ENCODE measurements around the gene CCDC137.
"Not testable (repeated sequence)": the region's sequence is repeated elsewhere in the genome, so short reads cannot be mapped to it uniquely, and the experiment has no call there.

Gene CCDC137

GRCh38 chr17:81666342-81667191 is at the start of gene CCDC137, which contains the start of gene OXLD1:
CCDC137 (plus strand) TSS chr17:81666737; CDS start chr17:81666767, 30 bp downstream.
OXLD1 (minus strand) TSS chr17:81666605; CDS start chr17:81666577, 28 bp downstream.
- DNase-seq (ENCODE audit: low read depth in 2 of 2), result peak; percentile 89 to 94

GRCh38 chr17:81616877-81617276 is 49.7 kb upstream of the CCDC137 start:
- DNase-seq (ENCODE audit: low read depth in 2 of 2), result no peak

GRCh38 chr17:81618307-81618706 is 48.2 kb upstream of the CCDC137 start:
- DNase-seq (ENCODE audit: low read depth in 2 of 2), result not testable (repeated sequence)

- DNase-seq (ENCODE audit: low read depth in 2 of 2), result no peak
These were observed 44.9 kb upstream of the CCDC137 start for GRCh38 chr17:81621494-81622130.

GRCh38 chr17:81630274-81630673 is 36.3 kb upstream of the CCDC137 start:
- DNase-seq (ENCODE audit: low read depth in 2 of 2), result no peak

GRCh38 chr17:81631482-81631881 is 35.1 kb upstream of the CCDC137 start:
- no peak for DNase-seq (ENCODE audit: low read depth in 2 of 2)

GRCh38 chr17:81635431-81635830 is 31.1 kb upstream of the CCDC137 start:
- no peak for DNase-seq (ENCODE audit: low read depth in 2 of 2)

GRCh38 chr17:81635973-81636504 is 30.5 kb upstream of the CCDC137 start:
- DNase-seq (ENCODE audit: low read depth in 2 of 2), result no peak

GRCh38 chr17:81636505-81637288 is 29.8 kb upstream of the CCDC137 start, which contains the start of the genes NPLOC4 and TSPAN10:
NPLOC4 (minus strand) TSS chr17:81637112; CDS start chr17:81636930, 182 bp downstream.
TSPAN10 (plus strand) TSS chr17:81637196; CDS start chr17:81642413, 5,217 bp downstream.
- peak; percentile 78 to 80 for DNase-seq (ENCODE audit: low read depth in 2 of 2)

GRCh38 chr17:81638683-81639082 is 27.9 kb upstream of the CCDC137 start:
- no peak for DNase-seq (ENCODE audit: low read depth in 2 of 2)

- DNase-seq (ENCODE audit: low read depth in 2 of 2), result no peak
These were observed 26.5 kb upstream of the CCDC137 start for GRCh38 chr17:81640011-81640410.

GRCh38 chr17:81641825-81642489 is 24.6 kb upstream of the CCDC137 start:
- DNase-seq (ENCODE audit: low read depth in 2 of 2), result no peak

- DNase-seq (ENCODE audit: low read depth in 2 of 2), result no peak
These were observed 22.0 kb upstream of the CCDC137 start for GRCh38 chr17:81644496-81644895.

GRCh38 chr17:81644976-81645952 is 21.3 kb upstream of the CCDC137 start:
- DNase-seq (ENCODE audit: low read depth in 2 of 2), result no peak

- DNase-seq (ENCODE audit: low read depth in 2 of 2), result no peak
These were observed 19.5 kb upstream of the CCDC137 start for GRCh38 chr17:81646869-81647600.

GRCh38 chr17:81647640-81648012 is 18.9 kb upstream of the CCDC137 start:
- no peak for DNase-seq (ENCODE audit: low read depth in 2 of 2)

GRCh38 chr17:81648013-81648706 is 18.4 kb upstream of the CCDC137 start:
- no peak for DNase-seq (ENCODE audit: low read depth in 2 of 2)

GRCh38 chr17:81648707-81649085 is 17.8 kb upstream of the CCDC137 start:
- DNase-seq (ENCODE audit: low read depth in 2 of 2), result no peak

GRCh38 chr17:81650951-81651350 is 15.6 kb upstream of the CCDC137 start:
- no peak for DNase-seq (ENCODE audit: low read depth in 2 of 2)
